Mesodermal cell (in vitro differentiated cells): Measurements from ENCODE around the gene AHCYL1.
A peak's percentile ranks its signal among the peaks of the same experiment; 100 is the strongest.

ENCODE experiments used
- H3K27ac ChIP-seq: 2 replicates; pipeline ENCODE4 v1.7.0; 2013; ENCODE audit warnings: mild to moderate bottlenecking, low read depth, low read length, moderate library complexity; ENCODE audit not compliant: severe bottlenecking
- H3K36me3 ChIP-seq: 2 replicates; pipeline ENCODE4 v1.7.1; 2013; ENCODE audit warnings: mild to moderate bottlenecking, low read length, moderate library complexity; ENCODE audit not compliant: control insufficient read depth, insufficient read depth
- H3K4me1 ChIP-seq: one replicate; pipeline ENCODE4 v1.7.1; 2013; ENCODE audit warnings: mild to moderate bottlenecking, low read length; ENCODE audit not compliant: insufficient read depth, control insufficient read depth, poor library complexity, severe bottlenecking
- H3K4me3 ChIP-seq: 2 replicates; pipeline ENCODE4 v1.7.0; 2013; ENCODE audit warnings: low read length, control low read depth, mild to moderate bottlenecking; ENCODE audit not compliant: insufficient read depth, poor library complexity, severe bottlenecking; ENCODE audit errors: extremely low read depth
- H3K9me3 ChIP-seq: 2 replicates; pipeline ENCODE4 v1.7.1; 2013; ENCODE audit warnings: mild to moderate bottlenecking, low read length, moderate library complexity; ENCODE audit not compliant: control insufficient read depth
- WGBS, 2 experiments: methylation state at CpG; one replicate each; pipeline ENCODE4 v1.1.5; 2013; ENCODE audit warnings: missing lambda C conversion rate in 2 of 2; ENCODE audit not compliant: insufficient coverage in 2 of 2; 5-methylcytosine and 5-hydroxymethylcytosine counted together

AHCYL1 gene

DNA sequence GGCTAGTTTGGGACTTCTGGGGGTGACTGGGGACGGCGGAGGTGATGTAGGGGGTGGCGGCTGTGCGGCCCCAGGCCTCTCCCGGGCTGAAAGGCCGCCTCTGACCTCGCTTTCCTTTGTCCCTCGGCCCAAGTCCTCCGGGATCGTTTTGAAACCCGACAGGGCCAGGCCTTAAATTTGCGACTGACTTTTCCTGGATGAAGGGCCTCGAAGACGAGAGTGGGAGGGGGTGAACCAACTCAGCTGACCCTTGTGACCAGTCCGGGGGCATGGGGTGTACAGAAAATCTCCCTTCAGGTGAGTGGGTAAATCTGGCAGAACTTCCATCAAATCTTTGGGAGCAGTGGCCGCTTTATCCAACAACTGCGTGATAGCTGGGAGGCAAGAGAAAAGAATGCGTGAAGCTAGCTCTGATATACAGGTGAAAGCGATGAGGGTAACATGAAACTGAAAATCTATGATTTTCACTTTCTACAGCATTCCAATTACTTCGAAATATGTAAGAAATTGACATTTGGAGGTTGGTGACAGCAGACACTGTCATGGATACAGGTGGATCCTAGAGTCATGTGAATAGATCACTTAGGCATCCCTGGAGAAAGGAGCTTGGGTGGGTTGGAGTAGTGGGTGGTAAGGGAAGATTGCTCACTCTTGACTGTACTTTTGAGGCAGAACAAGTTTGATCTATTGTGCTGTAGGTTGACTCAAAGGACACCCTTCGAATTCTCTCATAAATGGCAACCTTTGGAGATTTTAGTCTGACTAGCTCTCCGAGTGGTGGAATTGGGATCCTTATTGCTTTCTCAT lies 885 bp downstream of the AHCYL1 start:
- 10 to 16% methylated on average over 6 to 9 of the region's 22 CpGs for WGBS, 2 experiments
- peaks cover 36% of the 10 kb centered on the region for H3K36me3 ChIP-seq
- H3K9me3 ChIP-seq: no peaks in the 10 kb centered on the region
- peak overlapping the region; percentile 98 for H3K27ac ChIP-seq
- H3K4me3 ChIP-seq: peak overlapping the region; percentile 97
- H3K4me1 ChIP-seq: peaks cover 24% of the 10 kb centered on the region

- no peak overlapping the region for H3K27ac ChIP-seq
- WGBS, 2 experiments: no CpG with 5 or more reads among the region's 3 CpGs
- peaks cover 42% of the 10 kb centered on the region for H3K36me3 ChIP-seq
- H3K4me3 ChIP-seq: peak overlapping the region; percentile 97
- H3K4me1 ChIP-seq: peaks cover 22% of the 10 kb centered on the region
- no peaks in the 10 kb centered on the region for H3K9me3 ChIP-seq
Observed at GRCh38 chr1:109986054-109986444, 1.5 kb downstream of the AHCYL1 start.

- H3K4me1 ChIP-seq: peaks cover 20% of the 10 kb centered on the region
- H3K4me3 ChIP-seq: no peak overlapping the region
- WGBS, 2 experiments: 100% methylated on average over 1 to 2 of the region's 3 CpGs
- peaks cover 50% of the 10 kb centered on the region for H3K36me3 ChIP-seq
- H3K27ac ChIP-seq: no peak overlapping the region
- no peaks in the 10 kb centered on the region for H3K9me3 ChIP-seq
Observed at GRCh38 chr1:109988349-109988914, 3.9 kb downstream of the AHCYL1 start.

DNA sequence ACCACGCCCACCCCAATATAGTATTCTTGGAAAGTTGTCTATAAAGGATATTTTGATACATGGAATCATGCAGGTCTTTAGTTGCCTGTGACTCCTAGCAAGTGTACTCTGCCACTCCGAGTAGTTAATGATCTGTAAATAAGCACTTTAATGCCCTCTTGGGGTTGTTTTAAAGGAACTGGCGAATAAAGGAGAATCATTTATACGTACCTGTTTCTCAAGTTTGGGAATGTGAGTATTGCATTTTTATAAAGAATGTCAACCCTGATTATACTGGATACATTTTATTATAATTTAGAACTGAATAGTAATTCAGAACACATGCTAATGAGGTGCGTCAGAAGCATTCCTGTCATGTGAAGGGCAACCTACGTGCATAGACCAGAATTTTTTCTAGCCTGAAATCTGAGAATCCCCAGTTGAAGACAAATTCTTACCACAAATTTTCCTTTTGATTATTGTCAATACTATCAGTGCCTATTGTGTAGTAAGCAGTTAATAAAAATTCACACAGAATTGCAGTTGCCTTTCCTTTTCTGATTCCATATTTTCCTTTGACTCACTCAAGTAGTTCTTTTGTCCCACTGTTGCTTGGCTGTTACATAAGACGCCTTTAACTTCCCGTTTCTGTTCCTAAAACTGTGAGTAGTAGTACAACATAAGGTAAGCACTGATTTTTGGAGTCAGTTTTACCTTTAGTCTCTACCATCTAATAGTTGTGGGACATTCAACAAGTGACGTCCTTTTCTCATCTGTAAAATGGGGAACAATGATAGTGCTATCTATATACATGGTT lies 5.1 kb downstream of the AHCYL1 start:
- Histone ChIP-seq H3K4me3 (no peak overlapping the region), H3K27ac (no peak overlapping the region), H3K4me1 (peaks cover 13% of the 10 kb centered on the region), H3K36me3 (peaks cover 61% of the 10 kb centered on the region), H3K9me3 (no peaks in the 10 kb centered on the region)
- WGBS, 2 experiments: 93 to 94% methylated on average over 3 to 4 of the region's 9 CpGs

DNA sequence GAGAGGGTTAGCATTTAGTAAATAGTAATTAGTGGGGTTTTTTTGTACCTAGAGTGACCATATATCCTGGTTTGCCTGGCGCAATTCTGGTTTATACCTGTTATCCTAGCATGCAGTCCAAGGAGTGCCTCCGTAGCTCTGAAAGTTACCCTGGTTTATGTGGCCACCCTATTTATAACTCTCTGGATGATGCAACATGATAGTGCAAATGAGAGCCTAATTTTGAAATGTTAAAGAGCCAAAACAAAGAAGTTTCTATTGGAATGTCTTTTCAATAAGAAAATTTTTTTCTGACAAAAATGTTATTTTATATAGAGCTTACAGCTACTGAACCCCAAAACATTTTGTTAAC lies 5.7 kb downstream of the AHCYL1 start:
- Histone ChIP-seq H3K4me3 (no peak overlapping the region), H3K36me3 (peaks cover 67% of the 10 kb centered on the region), H3K27ac (no peak overlapping the region), H3K9me3 (no peaks in the 10 kb centered on the region), H3K4me1 (peaks cover 13% of the 10 kb centered on the region)
- WGBS, 2 experiments: 100% methylated on average over 1 to 2 of the region's 2 CpGs

GRCh38 chr1:109991400-109991925 lies 6.9 kb downstream of the AHCYL1 start:
- no peak overlapping the region for H3K27ac ChIP-seq
- peaks cover 12% of the 10 kb centered on the region for H3K4me1 ChIP-seq
- no peak overlapping the region for H3K4me3 ChIP-seq
- no peaks in the 10 kb centered on the region for H3K9me3 ChIP-seq
- 94 to 100% methylated on average over 3 of the region's 5 CpGs for WGBS, 2 experiments
- peaks cover 79% of the 10 kb centered on the region for H3K36me3 ChIP-seq

DNA sequence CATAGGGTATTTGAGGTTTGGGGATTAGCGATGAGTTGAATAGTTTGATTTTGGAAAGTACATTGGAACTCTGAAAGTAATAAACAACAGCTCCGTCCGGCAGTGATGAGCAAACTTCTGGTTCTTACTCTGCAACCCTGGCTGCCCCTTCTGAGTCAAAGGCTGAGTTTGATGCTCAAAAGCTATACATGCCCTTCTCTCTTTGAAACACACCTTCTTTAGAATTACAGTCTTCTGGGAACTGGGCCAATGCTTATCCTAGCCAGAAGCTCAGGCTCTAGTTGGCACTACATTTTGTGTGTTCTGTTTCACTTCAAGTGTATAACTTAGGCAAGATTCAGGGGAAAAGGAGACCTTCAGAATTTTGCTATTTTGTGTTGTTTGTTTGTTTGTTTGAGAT lies 9.3 kb downstream of the AHCYL1 start:
- WGBS, 2 experiments: 90 to 100% methylated on average over 2 to 3 of the region's 3 CpGs

GRCh38 chr1:109994654-109995053 lies 10.1 kb downstream of the AHCYL1 start:
- Histone ChIP-seq H3K9me3 (no peaks in the 10 kb centered on the region), H3K4me1 (peaks cover 8% of the 10 kb centered on the region), H3K36me3 (peaks cover 57% of the 10 kb centered on the region), H3K4me3 (no peak overlapping the region), H3K27ac (no peak overlapping the region)
- WGBS, 2 experiments: no CpG with 5 or more reads among the region's 1 CpG

More for the DNA sequence above, 9.3 kb downstream of the AHCYL1 start:
- H3K27ac ChIP-seq: no peak overlapping the region
- H3K4me3 ChIP-seq: no peak overlapping the region
- H3K4me1 ChIP-seq: peaks cover 8% of the 10 kb centered on the region
- H3K36me3 ChIP-seq: peaks cover 63% of the 10 kb centered on the region
- no peaks in the 10 kb centered on the region for H3K9me3 ChIP-seq

DNA sequence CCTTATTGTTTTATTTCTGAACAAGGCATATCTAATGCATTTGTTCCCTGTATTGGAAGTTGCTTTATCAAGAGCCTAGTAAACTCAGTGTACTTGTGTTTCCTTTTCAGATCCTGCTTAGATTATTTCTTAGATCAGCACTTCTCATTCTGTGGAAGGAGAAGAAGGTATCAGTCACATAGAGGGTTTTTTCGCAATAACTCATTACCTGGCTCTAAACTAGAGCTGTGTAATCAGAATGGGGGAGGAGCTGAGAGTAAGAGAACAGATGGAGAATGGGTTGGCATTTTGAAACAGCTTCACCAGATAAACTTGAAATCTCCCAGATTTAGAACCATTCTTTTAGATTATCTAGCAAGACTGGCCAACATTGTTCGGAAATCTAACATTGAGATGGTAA lies 11.0 kb downstream of the AHCYL1 start:
- 88 to 96% methylated on average over 1 to 2 of the region's 2 CpGs for WGBS, 2 experiments
- no peak overlapping the region for H3K27ac ChIP-seq
- peaks cover 8% of the 10 kb centered on the region for H3K4me1 ChIP-seq
- no peak overlapping the region for H3K4me3 ChIP-seq
- no peaks in the 10 kb centered on the region for H3K9me3 ChIP-seq
- H3K36me3 ChIP-seq: peaks cover 50% of the 10 kb centered on the region

GRCh38 chr1:109996476-109996875 lies 11.9 kb downstream of the AHCYL1 start:
- Histone ChIP-seq H3K4me3 (no peak overlapping the region), H3K4me1 (peaks cover 8% of the 10 kb centered on the region), H3K9me3 (no peaks in the 10 kb centered on the region), H3K27ac (peak overlapping the region; percentile 30), H3K36me3 (peaks cover 42% of the 10 kb centered on the region)
- WGBS, 2 experiments: 88 to 100% methylated on average over 2 to 5 of the region's 5 CpGs
